H1 (cell line): ENCODE data around the gene RUNX1. TPM values are rescaled to one million over a fixed set of nuclear protein-coding genes. Genes with fewer than 3 reads are reported as not detected.

ENCODE experiments used
- ASH2L ChIP-seq: fragments of 200-600, 300-600 bp; sonication (generic); IDR thresholded peaks from one replicate; pipeline ENCODE4 v1.7.1; 2017; ENCODE audit warnings: low read length
- CBX8 ChIP-seq: fragments of 300-800, 300-1000 bp; sonication (generic); IDR thresholded peaks from 2 replicates; pipeline ENCODE4 v1.7.1; 2016; ENCODE audit warnings: low read depth, low read length, borderline replicate concordance
- CHD1 ChIP-seq: IDR thresholded peaks from 2 replicates; pipeline ENCODE4 v1.6.1; 2012; ENCODE audit warnings: low read depth, low read length, improper control_type of control experiment
- EP300 ChIP-seq, 2 experiments: IDR thresholded peaks; 1 replicate in 1 of 2; 2 replicates in 1 of 2; pipeline ENCODE4 v1.6.1; 2011 to 2012; ENCODE audit warnings: low read depth in 2 of 2, low read length in 2 of 2, mild to moderate bottlenecking in 2 of 2, borderline replicate concordance in 1 of 2, inconsistent platforms in 1 of 2, moderate library complexity in 1 of 2
- FOSL1 ChIP-seq: IDR thresholded peaks from 2 replicates; pipeline ENCODE4 v1.6.1; 2011; ENCODE audit warnings: mild to moderate bottlenecking, low read depth, low read length, moderate library complexity; ENCODE audit not compliant: insufficient read depth
- NRF1 ChIP-seq: IDR thresholded peaks from 2 replicates; pipeline ENCODE4 v1.6.1; 2011; ENCODE audit warnings: mild to moderate bottlenecking, low read depth, low read length, improper control_type of control experiment
- POLR2A ChIP-seq, 2 experiments: IDR thresholded peaks; 1 replicate in 1 of 2; 2 replicates in 1 of 2; pipeline ENCODE4 v1.6.1; 2011; ENCODE audit warnings: low read depth in 2 of 2, low read length in 2 of 2, mild to moderate bottlenecking in 2 of 2; ENCODE audit errors: control extremely low read depth in 1 of 2
- POU5F1 ChIP-seq: IDR thresholded peaks from 2 replicates; pipeline ENCODE4 v1.6.1; 2011; ENCODE audit warnings: low read depth, mild to moderate bottlenecking, low read length, moderate library complexity
- RXRA ChIP-seq: IDR thresholded peaks from 2 replicates; pipeline ENCODE4 v1.6.1; 2011; ENCODE audit warnings: low read depth, mild to moderate bottlenecking, low read length, moderate library complexity; ENCODE audit not compliant: insufficient read depth
- SIRT6 ChIP-seq: IDR thresholded peaks from one replicate; pipeline ENCODE4 v1.7.1; 2012; ENCODE audit warnings: low read length, inconsistent platforms
- SIX5 ChIP-seq: IDR thresholded peaks from 2 replicates; pipeline ENCODE4 v1.6.1; 2011; ENCODE audit warnings: mild to moderate bottlenecking, low read depth, low read length
- TAF1 ChIP-seq: IDR thresholded peaks from 2 replicates; pipeline ENCODE4 v1.6.1; 2011; ENCODE audit warnings: mild to moderate bottlenecking, low read depth, low read length
- polyA plus RNA-seq, 7 experiments: library from polyadenylated mRNA; depleted of rRNA in 3 of 7; stranded (reverse) in 5 of 7; unstranded in 2 of 7; fragments of >200 nt in 5 of 7; fragments of 200-250 nt in 2 of 7; gene quantifications; 1 replicate in 5 of 7; 2 replicates in 1 of 7; 4 replicates in 1 of 7; pipeline versions ENCODE4 v1.2.1 to v1.2.3, GENCODE V29; 2011 to 2013; ENCODE audit warnings: missing spikeins in 2 of 7, mixed read lengths in 2 of 7
- total RNA-seq: library from RNA; stranded (reverse); fragmentation: NEBNext Ultra II Directional; extraction: Animal tissue kit (Norgen Biotek cat#: 25700); gene quantifications from 2 replicates; pipeline ENCODE4 v1.2.1, GENCODE V29; 2021
- TF ChIP-seq, protein P1 (sequence below): fragments of 300-600 bp; sonication (generic); IDR thresholded peaks from 2 replicates; pipeline ENCODE4 v1.7.1; 2012; ENCODE audit warnings: low read length, moderate library complexity, mild to moderate bottlenecking, inconsistent platforms; ENCODE audit not compliant: insufficient replicate concordance

RUNX1 gene
- total and polyA plus RNA-seq, 2 of the 8 experiments (the other 6 are each of a cell fraction or from before 2014, with no cell fraction given), result 0.20 to 0.60 TPM

DNA sequence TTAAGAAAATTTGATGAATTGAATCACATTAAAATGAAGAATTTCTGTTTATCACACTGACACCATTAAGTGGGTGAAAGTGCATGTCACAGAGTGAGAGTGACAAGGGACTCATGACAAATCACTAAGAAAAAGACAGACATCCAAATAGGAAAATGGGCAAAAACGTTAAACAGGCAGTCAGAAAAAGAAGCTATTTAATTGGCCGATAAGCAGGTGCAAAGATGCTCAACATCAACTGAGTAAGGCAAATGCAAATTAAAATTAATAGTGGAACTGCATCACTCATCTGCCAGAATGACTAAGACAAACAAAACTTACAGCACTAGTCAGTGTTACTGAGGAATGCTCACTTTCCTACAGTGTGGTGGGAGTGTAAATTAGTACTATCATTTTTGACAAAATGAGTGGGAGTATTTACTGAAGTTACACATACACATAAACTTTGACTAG is 39.2 kb upstream of the RUNX1 start (continued):
- TF ChIP-seq, protein P1, sequence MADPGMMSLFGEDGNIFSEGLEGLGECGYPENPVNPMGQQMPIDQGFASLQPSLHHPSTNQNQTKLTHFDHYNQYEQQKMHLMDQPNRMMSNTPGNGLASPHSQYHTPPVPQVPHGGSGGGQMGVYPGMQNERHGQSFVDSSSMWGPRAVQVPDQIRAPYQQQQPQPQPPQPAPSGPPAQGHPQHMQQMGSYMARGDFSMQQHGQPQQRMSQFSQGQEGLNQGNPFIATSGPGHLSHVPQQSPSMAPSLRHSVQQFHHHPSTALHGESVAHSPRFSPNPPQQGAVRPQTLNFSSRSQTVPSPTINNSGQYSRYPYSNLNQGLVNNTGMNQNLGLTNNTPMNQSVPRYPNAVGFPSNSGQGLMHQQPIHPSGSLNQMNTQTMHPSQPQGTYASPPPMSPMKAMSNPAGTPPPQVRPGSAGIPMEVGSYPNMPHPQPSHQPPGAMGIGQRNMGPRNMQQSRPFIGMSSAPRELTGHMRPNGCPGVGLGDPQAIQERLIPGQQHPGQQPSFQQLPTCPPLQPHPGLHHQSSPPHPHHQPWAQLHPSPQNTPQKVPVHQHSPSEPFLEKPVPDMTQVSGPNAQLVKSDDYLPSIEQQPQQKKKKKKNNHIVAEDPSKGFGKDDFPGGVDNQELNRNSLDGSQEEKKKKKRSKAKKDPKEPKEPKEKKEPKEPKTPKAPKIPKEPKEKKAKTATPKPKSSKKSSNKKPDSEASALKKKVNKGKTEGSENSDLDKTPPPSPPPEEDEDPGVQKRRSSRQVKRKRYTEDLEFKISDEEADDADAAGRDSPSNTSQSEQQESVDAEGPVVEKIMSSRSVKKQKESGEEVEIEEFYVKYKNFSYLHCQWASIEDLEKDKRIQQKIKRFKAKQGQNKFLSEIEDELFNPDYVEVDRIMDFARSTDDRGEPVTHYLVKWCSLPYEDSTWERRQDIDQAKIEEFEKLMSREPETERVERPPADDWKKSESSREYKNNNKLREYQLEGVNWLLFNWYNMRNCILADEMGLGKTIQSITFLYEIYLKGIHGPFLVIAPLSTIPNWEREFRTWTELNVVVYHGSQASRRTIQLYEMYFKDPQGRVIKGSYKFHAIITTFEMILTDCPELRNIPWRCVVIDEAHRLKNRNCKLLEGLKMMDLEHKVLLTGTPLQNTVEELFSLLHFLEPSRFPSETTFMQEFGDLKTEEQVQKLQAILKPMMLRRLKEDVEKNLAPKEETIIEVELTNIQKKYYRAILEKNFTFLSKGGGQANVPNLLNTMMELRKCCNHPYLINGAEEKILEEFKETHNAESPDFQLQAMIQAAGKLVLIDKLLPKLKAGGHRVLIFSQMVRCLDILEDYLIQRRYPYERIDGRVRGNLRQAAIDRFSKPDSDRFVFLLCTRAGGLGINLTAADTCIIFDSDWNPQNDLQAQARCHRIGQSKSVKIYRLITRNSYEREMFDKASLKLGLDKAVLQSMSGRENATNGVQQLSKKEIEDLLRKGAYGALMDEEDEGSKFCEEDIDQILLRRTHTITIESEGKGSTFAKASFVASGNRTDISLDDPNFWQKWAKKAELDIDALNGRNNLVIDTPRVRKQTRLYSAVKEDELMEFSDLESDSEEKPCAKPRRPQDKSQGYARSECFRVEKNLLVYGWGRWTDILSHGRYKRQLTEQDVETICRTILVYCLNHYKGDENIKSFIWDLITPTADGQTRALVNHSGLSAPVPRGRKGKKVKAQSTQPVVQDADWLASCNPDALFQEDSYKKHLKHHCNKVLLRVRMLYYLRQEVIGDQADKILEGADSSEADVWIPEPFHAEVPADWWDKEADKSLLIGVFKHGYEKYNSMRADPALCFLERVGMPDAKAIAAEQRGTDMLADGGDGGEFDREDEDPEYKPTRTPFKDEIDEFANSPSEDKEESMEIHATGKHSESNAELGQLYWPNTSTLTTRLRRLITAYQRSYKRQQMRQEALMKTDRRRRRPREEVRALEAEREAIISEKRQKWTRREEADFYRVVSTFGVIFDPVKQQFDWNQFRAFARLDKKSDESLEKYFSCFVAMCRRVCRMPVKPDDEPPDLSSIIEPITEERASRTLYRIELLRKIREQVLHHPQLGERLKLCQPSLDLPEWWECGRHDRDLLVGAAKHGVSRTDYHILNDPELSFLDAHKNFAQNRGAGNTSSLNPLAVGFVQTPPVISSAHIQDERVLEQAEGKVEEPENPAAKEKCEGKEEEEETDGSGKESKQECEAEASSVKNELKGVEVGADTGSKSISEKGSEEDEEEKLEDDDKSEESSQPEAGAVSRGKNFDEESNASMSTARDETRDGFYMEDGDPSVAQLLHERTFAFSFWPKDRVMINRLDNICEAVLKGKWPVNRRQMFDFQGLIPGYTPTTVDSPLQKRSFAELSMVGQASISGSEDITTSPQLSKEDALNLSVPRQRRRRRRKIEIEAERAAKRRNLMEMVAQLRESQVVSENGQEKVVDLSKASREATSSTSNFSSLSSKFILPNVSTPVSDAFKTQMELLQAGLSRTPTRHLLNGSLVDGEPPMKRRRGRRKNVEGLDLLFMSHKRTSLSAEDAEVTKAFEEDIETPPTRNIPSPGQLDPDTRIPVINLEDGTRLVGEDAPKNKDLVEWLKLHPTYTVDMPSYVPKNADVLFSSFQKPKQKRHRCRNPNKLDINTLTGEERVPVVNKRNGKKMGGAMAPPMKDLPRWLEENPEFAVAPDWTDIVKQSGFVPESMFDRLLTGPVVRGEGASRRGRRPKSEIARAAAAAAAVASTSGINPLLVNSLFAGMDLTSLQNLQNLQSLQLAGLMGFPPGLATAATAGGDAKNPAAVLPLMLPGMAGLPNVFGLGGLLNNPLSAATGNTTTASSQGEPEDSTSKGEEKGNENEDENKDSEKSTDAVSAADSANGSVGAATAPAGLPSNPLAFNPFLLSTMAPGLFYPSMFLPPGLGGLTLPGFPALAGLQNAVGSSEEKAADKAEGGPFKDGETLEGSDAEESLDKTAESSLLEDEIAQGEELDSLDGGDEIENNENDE, result no peak
- TF ChIP-seq EP300 (IDR thresholded peaks at IDR 0.05; ENCODE audit: borderline replicate concordance in 1 of 2, low read depth in 2 of 2, low read length in 2 of 2), result no peak
- TF ChIP-seq CBX8, result no peak
- TF ChIP-seq RXRA, result no peak
- TF ChIP-seq SIX5, result no peak
- no peak for TF ChIP-seq FOSL1
- no peak for TF ChIP-seq POU5F1
- TF ChIP-seq CHD1, result no peak
- TF ChIP-seq NRF1, result no peak
- no peak for TF ChIP-seq POLR2A (IDR thresholded peaks at IDR 0.05; ENCODE audit: control extremely low read depth in 1 of 2, low read depth in 2 of 2, low read length in 2 of 2)
- TF ChIP-seq ASH2L, result no peak
- no peak for TF ChIP-seq TAF1
- TF ChIP-seq SIRT6, result no peak
